KG1 (cell line): Measurements from ENCODE around the gene DUSP9.

Experiments used
- DNase-seq: peaks from one replicate; lab custom pipeline; 2025; lab: John Stamatoyannopoulos, UW

DUSP9 gene

GRCh38 chrX:153637121-153638040, 9.6 kb upstream of the DUSP9 start:
- DNase-seq: no peak

- no peak for DNase-seq
These were observed 9.0 kb upstream of the DUSP9 start for GRCh38 chrX:153638041-153638371.

GRCh38 chrX:153638436-153639176, 8.4 kb upstream of the DUSP9 start:
- no peak for DNase-seq

GRCh38 chrX:153639177-153640044, 7.6 kb upstream of the DUSP9 start:
- DNase-seq: no peak

GRCh38 chrX:153640045-153640686, 6.8 kb upstream of the DUSP9 start:
- DNase-seq: no peak

GRCh38 chrX:153640736-153641575, 6.0 kb upstream of the DUSP9 start:
- DNase-seq: no peak

- DNase-seq: no peak
These were observed 5.4 kb upstream of the DUSP9 start for GRCh38 chrX:153641627-153642026.

- DNase-seq: no peak
These were observed 4.8 kb upstream of the DUSP9 start for GRCh38 chrX:153642051-153642654.

- no peak for DNase-seq
These were observed 4.2 kb upstream of the DUSP9 start for GRCh38 chrX:153642655-153643430.

- DNase-seq: no peak
These were observed 3.3 kb upstream of the DUSP9 start for GRCh38 chrX:153643431-153644351.

- DNase-seq: no peak
These were observed 2.5 kb upstream of the DUSP9 start for GRCh38 chrX:153644356-153645125.

- DNase-seq: no peak
These were observed 1.9 kb upstream of the DUSP9 start for GRCh38 chrX:153645151-153645550.

GRCh38 chrX:153645921-153646488, 998 bp upstream of the DUSP9 start:
- DNase-seq: no peak

- no peak for DNase-seq
These were observed 706 bp downstream of the DUSP9 start for GRCh38 chrX:153647461-153648357.

GRCh38 chrX:153648358-153649177, 1.6 kb downstream of the DUSP9 start:
- DNase-seq: no peak
